Measurements from ENCODE around the gene GUCY1B1.
A peak's percentile ranks its signal among the peaks of the same experiment; 100 is the strongest.

GUCY1B1 gene

GRCh38 chr4:155745984-155746383, 12.8 kb upstream of the GUCY1B1 start:
- DNase-seq (ENCODE audit: low read depth, low spot score): no peak
- H3K4me1 ChIP-seq (ENCODE audit: insufficient read depth, insufficient read length): no peaks in the 10 kb centered on the region
- TF ChIP-seq ZNF274 (IDR thresholded peaks at IDR 0.05; ENCODE audit: low read depth, low read length) (no peak), SUZ12 (IDR thresholded peaks at IDR 0.05; ENCODE audit: extremely low read depth, insufficient read depth, insufficient read length) (no peak), YY1 (IDR thresholded peaks at IDR 0.05; ENCODE audit: insufficient read depth, insufficient read length) (no peak)

GRCh38 chr4:155748039-155748438, 10.8 kb upstream of the GUCY1B1 start:
- peak; percentile 30 for DNase-seq (ENCODE audit: low read depth, low spot score)
- Histone ChIP-seq H3K36me3 (ENCODE audit: insufficient read depth, insufficient read length, low read length) (no peaks in the 10 kb centered on the region), H3K4me3 (ENCODE audit: insufficient read length, low read depth) (no peak overlapping the region), H3K9me3 (ENCODE audit: insufficient read depth, low read length) (no peaks in the 10 kb centered on the region), H3K27me3 (ENCODE audit: insufficient read depth, insufficient read length) (no peaks in the 10 kb centered on the region), H3K4me1 (ENCODE audit: insufficient read depth, insufficient read length) (no peaks in the 10 kb centered on the region), H3K9ac (ENCODE audit: insufficient read length, low read depth) (no peak overlapping the region)
- TF ChIP-seq ZNF274 (IDR thresholded peaks at IDR 0.05; ENCODE audit: low read depth, low read length) (no peak), YY1 (IDR thresholded peaks at IDR 0.05; ENCODE audit: insufficient read depth, insufficient read length) (no peak)

More at GRCh38 chr4:155745984-155746383, 12.8 kb upstream of the GUCY1B1 start:
- H3K36me3 ChIP-seq (ENCODE audit: insufficient read depth, insufficient read length, low read length): no peaks in the 10 kb centered on the region
- H3K4me3 ChIP-seq (ENCODE audit: insufficient read length, low read depth): no peak overlapping the region
- no peaks in the 10 kb centered on the region for H3K9me3 ChIP-seq (ENCODE audit: insufficient read depth, low read length)
- H3K9ac ChIP-seq (ENCODE audit: insufficient read length, low read depth): no peak overlapping the region
- H3K27me3 ChIP-seq (ENCODE audit: insufficient read depth, insufficient read length): no peaks in the 10 kb centered on the region

- no peak for TF ChIP-seq SUZ12 (IDR thresholded peaks at IDR 0.05; ENCODE audit: extremely low read depth, insufficient read depth, insufficient read length)
- no peak for TF ChIP-seq YY1 (IDR thresholded peaks at IDR 0.05; ENCODE audit: insufficient read depth, insufficient read length)
- TF ChIP-seq ZNF274 (IDR thresholded peaks at IDR 0.05; ENCODE audit: low read depth, low read length): no peak
- no peaks in the 10 kb centered on the region for H3K27me3 ChIP-seq (ENCODE audit: insufficient read depth, insufficient read length)
- H3K4me1 ChIP-seq (ENCODE audit: insufficient read depth, insufficient read length): no peaks in the 10 kb centered on the region
- H3K9me3 ChIP-seq (ENCODE audit: insufficient read depth, low read length): no peaks in the 10 kb centered on the region
- H3K9ac ChIP-seq (ENCODE audit: insufficient read length, low read depth): no peak overlapping the region
- H3K4me3 ChIP-seq (ENCODE audit: insufficient read length, low read depth): no peak overlapping the region
- DNase-seq (ENCODE audit: low read depth, low spot score): no peak
- no peaks in the 10 kb centered on the region for H3K36me3 ChIP-seq (ENCODE audit: insufficient read depth, insufficient read length, low read length)
Observed at GRCh38 chr4:155749041-155749440, 9.8 kb upstream of the GUCY1B1 start.

DNA sequence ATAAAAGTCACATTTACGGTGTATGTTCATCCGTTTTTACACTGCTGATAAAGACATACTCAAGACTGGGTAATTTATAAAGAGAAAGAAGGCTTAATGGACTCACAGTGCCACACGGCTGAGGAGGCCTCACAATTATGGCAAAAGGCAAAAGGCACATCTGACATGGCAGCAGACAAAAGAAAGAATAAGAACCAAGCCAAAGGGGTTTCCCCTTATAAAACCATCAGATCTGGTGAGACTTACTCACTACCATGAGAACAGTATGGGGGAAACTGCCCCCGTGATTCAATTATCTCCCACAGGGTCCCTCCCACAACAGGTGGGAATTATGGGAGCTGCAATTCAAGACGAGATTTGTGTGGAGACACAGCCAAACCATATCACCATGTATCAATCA, 7.3 kb upstream of the GUCY1B1 start:
- no peaks in the 10 kb centered on the region for H3K36me3 ChIP-seq (ENCODE audit: insufficient read depth, insufficient read length, low read length)
- TF ChIP-seq YY1 (IDR thresholded peaks at IDR 0.05; ENCODE audit: insufficient read depth, insufficient read length) (no peak), SUZ12 (IDR thresholded peaks at IDR 0.05; ENCODE audit: extremely low read depth, insufficient read depth, insufficient read length) (no peak), ZNF274 (IDR thresholded peaks at IDR 0.05; ENCODE audit: low read depth, low read length) (no peak)
- no peaks in the 10 kb centered on the region for H3K27me3 ChIP-seq (ENCODE audit: insufficient read depth, insufficient read length)
- H3K9ac ChIP-seq (ENCODE audit: insufficient read length, low read depth): no peak overlapping the region
- DNase-seq (ENCODE audit: low read depth, low spot score): no peak
- H3K4me1 ChIP-seq (ENCODE audit: insufficient read depth, insufficient read length): no peaks in the 10 kb centered on the region
- no peaks in the 10 kb centered on the region for H3K9me3 ChIP-seq (ENCODE audit: insufficient read depth, low read length)
- no peak overlapping the region for H3K4me3 ChIP-seq (ENCODE audit: insufficient read length, low read depth)

- Histone ChIP-seq H3K4me1 (ENCODE audit: insufficient read depth, insufficient read length) (no peaks in the 10 kb centered on the region), H3K27me3 (ENCODE audit: insufficient read depth, insufficient read length) (peaks cover 28% of the 10 kb centered on the region), H3K4me3 (ENCODE audit: insufficient read length, low read depth) (no peak overlapping the region), H3K9ac (ENCODE audit: insufficient read length, low read depth) (no peak overlapping the region), H3K36me3 (ENCODE audit: insufficient read depth, insufficient read length, low read length) (no peaks in the 10 kb centered on the region), H3K9me3 (ENCODE audit: insufficient read depth, low read length) (no peaks in the 10 kb centered on the region)
- TF ChIP-seq SUZ12 (IDR thresholded peaks at IDR 0.05; ENCODE audit: extremely low read depth, insufficient read depth, insufficient read length) (no peak), YY1 (IDR thresholded peaks at IDR 0.05; ENCODE audit: insufficient read depth, insufficient read length) (no peak), ZNF274 (IDR thresholded peaks at IDR 0.05; ENCODE audit: low read depth, low read length) (no peak)
- DNase-seq (ENCODE audit: low read depth, low spot score): no peak
Observed at GRCh38 chr4:155757745-155758265, 1.0 kb upstream of the GUCY1B1 start.

- DNase-seq (ENCODE audit: low read depth, low spot score): no peak
- peak overlapping the region; percentile 42 for H3K9ac ChIP-seq (ENCODE audit: insufficient read length, low read depth)
- no peaks in the 10 kb centered on the region for H3K36me3 ChIP-seq (ENCODE audit: insufficient read depth, insufficient read length, low read length)
- H3K4me3 ChIP-seq (ENCODE audit: insufficient read length, low read depth): peak overlapping the region; percentile 57
- no peaks in the 10 kb centered on the region for H3K4me1 ChIP-seq (ENCODE audit: insufficient read depth, insufficient read length)
- no peaks in the 10 kb centered on the region for H3K9me3 ChIP-seq (ENCODE audit: insufficient read depth, low read length)
- TF ChIP-seq ZNF274 (IDR thresholded peaks at IDR 0.05; ENCODE audit: low read depth, low read length): no peak
- TF ChIP-seq YY1 (IDR thresholded peaks at IDR 0.05; ENCODE audit: insufficient read depth, insufficient read length): no peak
- TF ChIP-seq SUZ12 (IDR thresholded peaks at IDR 0.05; ENCODE audit: extremely low read depth, insufficient read depth, insufficient read length): no peak
- peaks cover 28% of the 10 kb centered on the region for H3K27me3 ChIP-seq (ENCODE audit: insufficient read depth, insufficient read length)
Observed at GRCh38 chr4:155759372-155760252, 791 bp downstream of the GUCY1B1 start.

DNA sequence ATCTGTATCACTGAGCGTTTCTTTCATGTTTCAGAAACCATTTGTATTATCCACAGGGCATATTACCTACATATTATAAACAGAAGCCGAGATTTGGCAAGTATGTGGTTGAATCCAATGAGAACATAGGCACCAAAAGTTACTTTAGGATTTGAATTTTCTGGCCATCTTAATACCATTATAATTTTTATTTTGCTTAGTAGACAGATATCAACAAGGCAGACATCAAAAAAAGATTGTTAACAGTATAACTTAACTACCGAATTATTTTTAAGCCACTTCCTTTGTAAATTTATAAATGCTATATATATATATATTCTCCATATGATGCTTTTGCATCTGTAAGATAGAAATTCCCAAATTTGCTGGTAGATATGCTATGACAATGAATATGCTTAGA, 2.2 kb downstream of the GUCY1B1 start:
- Histone ChIP-seq H3K9ac (ENCODE audit: insufficient read length, low read depth) (no peak overlapping the region), H3K36me3 (ENCODE audit: insufficient read depth, insufficient read length, low read length) (no peaks in the 10 kb centered on the region), H3K27me3 (ENCODE audit: insufficient read depth, insufficient read length) (peaks cover 28% of the 10 kb centered on the region), H3K9me3 (ENCODE audit: insufficient read depth, low read length) (no peaks in the 10 kb centered on the region), H3K4me3 (ENCODE audit: insufficient read length, low read depth) (no peak overlapping the region), H3K4me1 (ENCODE audit: insufficient read depth, insufficient read length) (no peaks in the 10 kb centered on the region)
- no peak for DNase-seq (ENCODE audit: low read depth, low spot score)
- TF ChIP-seq YY1 (IDR thresholded peaks at IDR 0.05; ENCODE audit: insufficient read depth, insufficient read length) (no peak), SUZ12 (IDR thresholded peaks at IDR 0.05; ENCODE audit: extremely low read depth, insufficient read depth, insufficient read length) (no peak), ZNF274 (IDR thresholded peaks at IDR 0.05; ENCODE audit: low read depth, low read length) (no peak)
